ENCODE results near the gene SPIRE2. TPM values are rescaled to one million over a fixed set of nuclear protein-coding genes. Genes with fewer than 3 reads are reported as not detected.

Gene SPIRE2
- total and polyA plus RNA-seq, 9 of the 15 experiments (the other 6 are each of a cell fraction or from before 2014, with no cell fraction given) = 0.70 to 7.5 (median 4.6) TPM

- H3K4me3 ChIP-seq = no peak overlapping the region
- 72% methylated on average over 6 of the region's 6 CpGs for WGBS (ENCODE audit: insufficient coverage, low coverage, missing lambda C conversion rate)
- no peak overlapping the region for H2AFZ ChIP-seq (ENCODE audit: low read depth, low read length)
- no TSS peak for BruUV-seq (replicated peaks)
- intact Hi-C loops (cut with micrococcal nuclease) (no loop called here), in situ Hi-C loops (cut with MboI) (loop anchor here (5.0 to 10.0 kb wide), 2 partner anchors 160 to 268 kb away; partner anchors contain the start of gene SPATA2L)
- H4K20me1 ChIP-seq (replicated peaks; ENCODE audit: control insufficient read depth, insufficient read depth, low read length) = no peaks in the 10 kb centered on the region
- H3K4me2 ChIP-seq (ENCODE audit: insufficient read depth, low read length) = no peak overlapping the region
- no peak overlapping the region for H3K9ac ChIP-seq (ENCODE audit: insufficient read depth in 1 of 2, low read depth in 2 of 2, low read length in 2 of 2)
- DNase-seq (ENCODE audit: extremely low read depth in 1 of 4, low spot score in 3 of 4) = no peak
- no peaks in the 10 kb centered on the region for H3K27me3 ChIP-seq (ENCODE audit: control insufficient read depth in 2 of 2, insufficient read depth in 2 of 2, low read length in 2 of 2)
- FAIRE-seq = no peak
- no peaks in the 10 kb centered on the region for H3K9me1 ChIP-seq (ENCODE audit: control insufficient read depth, insufficient read depth, low read length)
- ChIA-PET CTCF (ENCODE audit: low intra/inter-chr PET ratio) (interaction anchor here (0.6 kb wide), 1 partner anchor 165 kb away, joined by 3 read pairs; no protein-coding TSS in a partner anchor), POLR2A (interaction anchor here (1.7 to 3.5 kb wide), 2 partner anchors 10 to 45 kb away, joined by 4 to 25 read pairs; partner anchors contain the start of gene TCF25)
- TF ChIP-seq PKNOX1 (IDR thresholded peaks at IDR 0.05) (no peak), POLR2B (IDR thresholded peaks at IDR 0.05; ENCODE audit: low read depth, partially characterized antibody) (no peak), ZNF76 (CRISPR knock-in tag; IDR thresholded peaks at IDR 0.05; ENCODE audit: borderline replicate concordance) (no peak), ZNF224 (CRISPR knock-in tag; IDR thresholded peaks at IDR 0.05) (no peak), BCOR (IDR thresholded peaks at IDR 0.05) (peak; percentile 58), KDM1A (IDR thresholded peaks at IDR 0.05) (peak in 1 of 2 experiments; percentile 27; a peak in 1 of 4 replicates)
- peaks cover 3 to 34% of the 10 kb centered on the region in 2 experiments for H3K4me1 ChIP-seq (replicated peaks in 1 of 2; ENCODE audit: control insufficient read depth in 2 of 2, insufficient read depth in 2 of 2, low read length in 2 of 2)
- ATAC-seq = no peak
- peaks cover 3% of the 10 kb centered on the region for H3K9me3 ChIP-seq (replicated peaks; ENCODE audit: control insufficient read depth, insufficient read depth, low read depth, low read length)
- H3K27ac ChIP-seq (ENCODE audit: extremely low read depth, low read depth, low read length) = no peak overlapping the region
- H3K79me2 ChIP-seq (ENCODE audit: control insufficient read depth, insufficient read depth, low read length) = no peaks in the 10 kb centered on the region
- no peaks in the 10 kb centered on the region; the same call in 2 of the 3 replicates for H3K36me3 ChIP-seq (ENCODE audit: control insufficient read depth, insufficient read depth, low read length)
Observed at GRCh38 chr16:89862732-89863131, 34.5 kb downstream of the SPIRE2 start.

Data from K562 (cell line).